ENCODE measurements around the gene RPL15.
A peak's percentile ranks its signal among the peaks of the same experiment; 100 is the strongest.
"Not testable (repeated sequence)": the region's sequence is repeated elsewhere in the genome, so short reads cannot be mapped to it uniquely, and the experiment has no call there.

RPL15 gene

GRCh38 chr3:23894254-23895061 lies 22.5 kb upstream of the RPL15 start:
- no peak for DNase-seq

GRCh38 chr3:23895181-23895580 lies 21.8 kb upstream of the RPL15 start:
- no peak for DNase-seq

GRCh38 chr3:23900744-23901143 lies 16.2 kb upstream of the RPL15 start:
- DNase-seq: no peak

- DNase-seq: no peak
Measured at GRCh38 chr3:23904545-23904944, 12.4 kb upstream of the RPL15 start.

GRCh38 chr3:23909341-23909740 lies 7.6 kb upstream of the RPL15 start:
- no peak for DNase-seq

- DNase-seq: no peak
Measured at GRCh38 chr3:23911397-23911796, 5.5 kb upstream of the RPL15 start.

- DNase-seq: not testable (repeated sequence)
Measured at GRCh38 chr3:23912335-23912734, 4.6 kb upstream of the RPL15 start.

- DNase-seq: no peak
Measured at GRCh38 chr3:23913182-23913581, 3.8 kb upstream of the RPL15 start.

- no peak for DNase-seq
Measured at GRCh38 chr3:23913873-23914743, 2.8 kb upstream of the RPL15 start.

- DNase-seq: no peak
Measured at GRCh38 chr3:23915537-23916108, 1.3 kb upstream of the RPL15 start.

GRCh38 chr3:23916152-23916885 lies 613 bp upstream of the RPL15 start:
- no peak for DNase-seq

- DNase-seq: not testable (repeated sequence)
Measured at GRCh38 chr3:23917679-23918303, 859 bp downstream of the RPL15 start.

- DNase-seq: not testable (repeated sequence)
Measured at GRCh38 chr3:23918331-23918730, 1.4 kb downstream of the RPL15 start.

GRCh38 chr3:23919628-23920027 lies 2.7 kb downstream of the RPL15 start:
- no peak for DNase-seq

GRCh38 chr3:23920151-23920655 lies 3.3 kb downstream of the RPL15 start:
- DNase-seq: no peak

- peak; percentile 45 for DNase-seq
Measured at GRCh38 chr3:23921052-23921511, 4.2 kb downstream of the RPL15 start.

- peak; percentile 27 for DNase-seq
Measured at GRCh38 chr3:23923786-23924185, 6.9 kb downstream of the RPL15 start.

- DNase-seq: no peak
Measured at GRCh38 chr3:23926246-23926645, 9.3 kb downstream of the RPL15 start.

- DNase-seq: no peak
Measured at GRCh38 chr3:23926736-23927135, 9.8 kb downstream of the RPL15 start.

GRCh38 chr3:23928524-23928923 lies 11.6 kb downstream of the RPL15 start:
- no peak for DNase-seq

GRCh38 chr3:23931597-23931996 lies 14.7 kb downstream of the RPL15 start:
- no peak for DNase-seq

GRCh38 chr3:23932571-23932970 lies 15.6 kb downstream of the RPL15 start:
- no peak for DNase-seq
